HG02610 (cell line): ENCODE measurements around the gene ARRDC2.
"Not testable (repeated sequence)": the region's sequence is repeated elsewhere in the genome, so short reads cannot be mapped to it uniquely, and the experiment has no call there.

ENCODE experiments used
- ATAC-seq: cut with Tn5 transposase; IDR thresholded peaks from one replicate; pipeline ENCODE4 v1.9.1; 2021; ENCODE audit warnings: mild to moderate bottlenecking, moderate library complexity; ENCODE audit not compliant: unreplicated experiment

Gene ARRDC2

DNA sequence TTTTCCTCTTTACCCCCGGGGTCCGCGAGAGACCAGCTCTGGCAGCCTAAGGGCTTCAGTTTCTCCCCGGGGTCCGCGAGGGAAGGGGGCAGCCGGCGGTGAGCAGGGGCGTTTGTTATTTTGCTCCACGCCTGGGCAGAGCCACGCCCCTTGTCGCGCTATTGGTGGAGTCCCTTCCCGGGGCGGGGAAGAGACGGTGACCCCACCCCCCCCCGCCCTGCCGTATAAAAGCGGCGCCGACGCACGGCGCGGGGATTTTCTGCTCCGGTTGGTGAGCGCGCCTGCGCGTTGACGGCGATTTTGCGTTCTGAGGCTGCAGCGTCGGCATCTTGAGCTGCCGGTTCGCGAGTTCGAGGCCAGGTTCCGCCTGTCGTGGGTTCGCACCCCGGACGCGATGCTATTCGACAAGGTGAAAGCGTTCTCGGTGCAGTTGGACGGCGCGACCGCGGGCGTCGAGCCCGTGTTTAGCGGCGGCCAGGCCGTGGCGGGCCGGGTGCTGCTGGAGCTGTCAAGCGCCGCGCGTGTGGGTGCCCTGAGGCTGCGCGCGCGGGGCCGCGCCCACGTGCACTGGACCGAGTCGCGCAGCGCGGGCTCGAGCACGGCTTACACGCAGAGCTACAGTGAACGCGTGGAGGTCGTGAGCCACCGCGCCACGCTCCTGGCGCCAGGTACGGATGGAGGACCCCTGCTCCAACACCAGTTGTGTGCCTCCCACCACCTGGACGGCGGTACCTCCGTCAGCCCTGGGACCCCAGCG is at the start of gene ARRDC2:
Gene ARRDC2 (plus strand): TSS at position 254 of the 757 bp plus-strand sequence. CDS start 141 bp downstream, at position 395.
- no peak for ATAC-seq

- ATAC-seq, result no peak
Observed at GRCh38 chr19:17963936-17964691, 43.9 kb upstream of the ARRDC2 start.

DNA sequence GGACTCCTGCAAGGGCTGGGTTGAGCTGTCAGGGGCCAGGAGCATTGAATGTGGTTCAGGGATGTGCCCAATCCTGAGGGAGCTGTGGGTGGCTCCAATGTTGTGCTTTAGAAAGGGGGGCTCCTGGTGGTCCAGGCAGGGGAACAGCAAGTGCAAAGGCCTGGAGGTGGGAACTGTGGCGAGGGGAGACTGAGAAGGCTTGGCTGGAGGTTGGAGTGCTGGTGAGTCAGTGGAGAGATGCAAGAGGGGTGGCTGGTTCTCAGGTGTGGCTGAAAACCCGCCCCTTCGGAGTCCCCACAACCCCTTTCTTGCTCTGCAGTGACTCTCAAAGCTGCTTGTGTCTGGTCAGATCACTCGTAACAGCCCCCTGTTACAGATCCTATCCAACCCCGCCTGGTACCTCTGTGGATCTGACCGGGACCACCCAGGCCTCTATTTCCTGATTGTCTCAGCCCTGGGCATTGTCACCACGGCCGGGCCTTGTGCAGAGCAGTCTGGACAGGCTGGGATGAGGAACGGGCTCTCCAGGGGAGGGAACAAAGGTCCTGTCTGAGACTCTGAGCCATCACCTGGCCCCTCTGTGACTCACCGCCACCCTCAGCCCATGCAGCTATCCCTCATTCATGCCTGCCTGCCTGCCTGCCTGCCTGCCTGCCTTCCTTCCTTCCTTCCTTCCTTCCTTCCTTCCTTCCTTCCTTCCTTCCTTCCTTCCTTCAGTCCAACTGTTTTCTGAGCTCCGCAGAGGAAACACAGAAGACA is 42.4 kb upstream of the ARRDC2 start:
- no peak for ATAC-seq

DNA sequence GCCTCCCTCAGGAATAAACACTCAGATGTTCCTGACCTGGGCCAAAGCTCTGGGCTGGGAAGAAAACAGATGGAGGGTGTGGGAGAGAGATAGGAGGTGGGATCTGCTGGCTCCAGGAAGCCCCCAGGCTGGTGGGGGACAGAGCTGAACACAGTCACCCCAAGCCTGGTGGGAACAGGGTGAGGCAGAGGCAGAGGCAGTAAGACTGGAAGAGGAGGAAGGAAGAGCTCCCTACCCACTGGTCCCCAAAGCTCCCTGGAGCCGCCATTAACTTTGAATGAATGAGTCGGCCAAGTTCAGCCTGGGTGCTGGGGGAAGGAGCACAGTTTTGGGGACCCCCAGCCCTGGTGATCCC is 41.9 kb upstream of the ARRDC2 start:
- no peak for ATAC-seq

DNA sequence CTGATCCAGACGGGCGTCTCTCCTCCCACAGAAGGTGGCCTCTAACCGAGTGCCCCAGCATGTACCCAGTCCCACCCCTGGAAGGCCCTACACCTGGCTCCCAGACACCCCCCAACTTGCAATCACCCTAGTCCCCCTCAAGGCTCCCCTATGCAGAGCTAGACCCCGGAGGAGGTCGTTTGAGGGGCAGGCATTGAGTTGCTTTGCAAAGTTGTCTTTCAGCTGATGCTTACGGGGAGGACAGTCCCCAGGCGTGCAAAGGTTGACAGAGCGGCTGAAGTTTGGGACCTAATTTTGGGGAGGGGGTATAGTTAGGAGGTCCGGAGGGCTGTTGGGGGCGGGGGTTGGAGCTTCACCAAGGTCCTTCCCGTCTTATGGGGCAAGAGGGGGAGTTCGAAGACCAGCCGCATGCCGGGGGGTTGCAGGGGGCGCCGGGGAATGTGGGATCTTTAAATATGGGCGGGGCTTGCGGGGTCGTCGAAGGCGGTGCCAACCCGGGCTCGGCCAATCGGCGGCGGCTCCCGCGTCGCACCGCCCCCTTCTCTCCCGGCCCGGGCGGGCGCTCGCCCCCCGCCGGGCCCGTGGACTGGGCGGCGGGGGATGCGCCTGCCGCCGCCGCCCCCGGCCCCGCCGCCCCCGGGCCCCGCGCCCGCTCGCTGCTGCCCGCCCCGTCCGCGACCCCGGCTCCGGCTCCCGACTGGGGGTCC is 41.3 kb upstream of the ARRDC2 start, which contains the start of gene KCNN1:
Gene KCNN1 (plus strand): TSS at position 558 of the 707 bp plus-strand sequence. CDS start 6,782 bp downstream, outside the sequence.
- ATAC-seq, result no peak

- ATAC-seq, result no peak
Observed at GRCh38 chr19:17967257-17968051, 40.5 kb upstream of the ARRDC2 start.

GRCh38 chr19:17968362-17968761 is 39.6 kb upstream of the ARRDC2 start:
- ATAC-seq, result no peak

DNA sequence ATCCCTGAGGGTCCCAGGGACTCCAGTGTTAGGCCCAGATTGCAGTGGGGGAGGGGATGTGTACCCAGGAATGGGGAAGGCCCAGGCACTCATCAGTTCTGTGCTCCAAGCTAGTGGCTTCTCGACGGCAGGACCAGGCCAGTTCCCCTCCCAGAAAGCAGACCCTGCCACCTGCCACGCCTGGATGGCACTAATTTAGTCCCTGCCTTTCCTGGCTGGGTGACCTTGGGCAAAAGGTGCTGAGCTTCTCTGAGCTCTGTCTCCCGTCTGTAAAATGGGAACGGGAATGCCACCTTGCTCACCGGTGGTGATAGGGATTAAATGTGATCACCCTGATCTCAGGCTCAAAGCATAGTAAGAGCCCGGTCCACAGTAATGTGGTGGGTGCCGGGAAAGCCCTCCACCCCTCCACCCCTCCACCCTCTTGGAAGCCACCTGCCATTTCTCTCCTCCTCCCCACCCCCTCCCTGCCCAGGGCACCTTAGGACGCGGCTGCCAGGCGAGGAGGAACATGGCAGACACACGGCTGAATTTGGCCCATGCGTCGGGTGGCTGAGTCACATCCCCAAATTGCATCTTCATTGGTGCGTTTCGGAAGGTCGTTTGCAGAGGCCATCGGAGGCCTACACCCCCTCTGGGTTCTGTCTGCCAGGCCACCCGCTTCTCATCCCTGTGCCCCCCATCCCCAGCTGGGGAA is 38.7 kb upstream of the ARRDC2 start:
- ATAC-seq, result no peak

- ATAC-seq, result no peak
Observed at GRCh38 chr19:17972230-17972629, 35.7 kb upstream of the ARRDC2 start.

DNA sequence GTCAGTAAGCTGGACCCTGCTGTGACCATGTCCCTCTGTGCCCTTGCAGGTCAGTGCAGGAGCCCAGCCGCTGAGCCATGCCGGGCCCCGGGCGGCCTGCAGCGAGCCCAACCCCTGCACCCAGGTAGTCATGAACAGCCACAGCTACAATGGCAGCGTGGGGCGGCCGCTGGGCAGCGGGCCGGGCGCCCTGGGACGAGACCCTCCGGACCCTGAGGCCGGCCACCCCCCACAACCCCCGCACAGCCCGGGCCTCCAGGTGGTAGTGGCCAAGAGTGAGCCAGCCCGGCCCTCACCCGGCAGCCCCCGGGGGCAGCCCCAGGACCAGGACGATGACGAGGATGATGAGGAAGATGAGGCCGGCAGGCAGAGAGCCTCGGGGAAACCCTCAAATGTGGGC is 34.2 kb upstream of the ARRDC2 start:
- no peak for ATAC-seq

- no peak for ATAC-seq
Observed at GRCh38 chr19:17974551-17974950, 33.4 kb upstream of the ARRDC2 start.

GRCh38 chr19:17975032-17975431 is 32.9 kb upstream of the ARRDC2 start:
- no peak for ATAC-seq

DNA sequence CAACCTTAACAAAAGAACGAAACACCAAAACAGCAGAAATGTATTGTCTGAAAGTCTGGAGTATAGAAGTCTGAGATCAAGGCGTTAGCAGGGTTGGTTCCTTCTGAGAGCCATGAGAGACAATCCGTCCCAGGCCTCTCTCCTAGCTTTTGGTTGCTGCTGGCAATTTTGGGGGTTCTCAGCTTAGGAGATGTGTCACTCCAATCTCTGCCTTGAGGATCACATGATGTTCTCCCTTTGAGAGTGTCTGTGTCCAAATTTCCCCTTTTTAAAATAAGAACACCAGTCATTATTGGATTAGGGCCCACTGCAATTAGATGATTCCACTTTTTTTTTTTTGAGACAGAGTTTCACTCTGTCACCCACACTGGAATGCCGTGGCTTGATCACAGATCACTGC is 30.9 kb upstream of the ARRDC2 start:
- no peak for ATAC-seq

DNA sequence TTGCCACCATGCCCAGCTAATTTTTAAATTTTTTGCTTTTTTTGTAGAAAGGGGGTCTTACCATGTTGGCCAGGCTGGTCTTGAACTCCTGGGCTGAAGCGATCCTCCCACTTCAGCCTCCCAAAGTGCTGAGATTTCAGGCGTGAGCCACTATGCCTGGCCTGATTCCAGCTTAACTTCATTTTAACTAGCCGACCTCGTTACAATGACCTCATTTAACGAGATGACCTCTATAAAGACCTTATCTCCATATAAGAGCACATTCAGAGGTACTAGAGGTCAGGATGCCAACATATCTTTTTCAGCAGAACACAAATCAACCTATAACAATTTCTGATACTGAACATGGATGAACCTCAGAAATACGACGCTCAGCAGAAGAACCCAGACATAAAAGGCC is 30.5 kb upstream of the ARRDC2 start:
- ATAC-seq, result no peak

- ATAC-seq, result no peak
Observed at GRCh38 chr19:17981611-17982010, 26.4 kb upstream of the ARRDC2 start.

- ATAC-seq, result no peak
Observed at GRCh38 chr19:17982430-17982829, 25.5 kb upstream of the ARRDC2 start.

DNA sequence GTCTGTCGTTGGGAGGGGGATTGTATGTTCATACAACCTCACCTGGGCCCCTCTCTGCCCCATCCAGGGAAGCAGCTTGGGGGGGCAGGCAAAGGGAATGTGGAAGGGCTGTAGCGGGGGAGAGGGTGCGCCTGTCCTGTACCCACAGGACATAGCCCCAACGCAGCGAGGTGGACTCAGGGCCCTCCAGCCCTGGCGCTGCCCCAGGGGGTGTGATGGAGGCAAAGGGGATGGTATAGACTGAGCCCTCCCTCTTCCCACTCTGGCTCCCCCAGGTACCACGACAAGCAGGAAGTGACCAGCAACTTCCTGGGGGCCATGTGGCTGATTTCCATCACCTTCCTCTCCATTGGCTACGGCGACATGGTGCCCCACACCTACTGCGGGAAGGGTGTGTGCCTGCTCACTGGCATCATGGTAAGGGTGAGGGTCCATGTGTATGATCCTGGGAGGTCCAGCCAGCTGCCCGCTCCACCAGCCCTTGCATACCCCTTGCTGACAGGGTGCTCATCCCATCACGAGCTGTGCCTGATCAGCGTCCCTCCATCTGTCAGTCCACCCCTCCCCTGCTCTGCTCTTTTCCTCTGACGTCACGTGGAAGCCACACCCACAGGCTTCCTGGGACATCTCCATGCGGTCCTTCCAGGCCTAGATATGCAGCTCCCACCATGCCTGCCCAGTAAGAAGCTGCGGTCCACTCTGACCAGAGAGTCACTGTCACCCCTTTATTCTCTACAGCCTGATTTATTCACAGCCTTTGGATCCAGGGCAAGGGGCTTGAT is 22.7 kb upstream of the ARRDC2 start:
- ATAC-seq, result no peak

- ATAC-seq, result not testable (repeated sequence)
Observed at GRCh38 chr19:17986569-17986968, 21.4 kb upstream of the ARRDC2 start.

- ATAC-seq, result no peak
Observed at GRCh38 chr19:17988161-17988560, 19.8 kb upstream of the ARRDC2 start.
